ENCODE measurements around the gene CCDC12.

DNA sequence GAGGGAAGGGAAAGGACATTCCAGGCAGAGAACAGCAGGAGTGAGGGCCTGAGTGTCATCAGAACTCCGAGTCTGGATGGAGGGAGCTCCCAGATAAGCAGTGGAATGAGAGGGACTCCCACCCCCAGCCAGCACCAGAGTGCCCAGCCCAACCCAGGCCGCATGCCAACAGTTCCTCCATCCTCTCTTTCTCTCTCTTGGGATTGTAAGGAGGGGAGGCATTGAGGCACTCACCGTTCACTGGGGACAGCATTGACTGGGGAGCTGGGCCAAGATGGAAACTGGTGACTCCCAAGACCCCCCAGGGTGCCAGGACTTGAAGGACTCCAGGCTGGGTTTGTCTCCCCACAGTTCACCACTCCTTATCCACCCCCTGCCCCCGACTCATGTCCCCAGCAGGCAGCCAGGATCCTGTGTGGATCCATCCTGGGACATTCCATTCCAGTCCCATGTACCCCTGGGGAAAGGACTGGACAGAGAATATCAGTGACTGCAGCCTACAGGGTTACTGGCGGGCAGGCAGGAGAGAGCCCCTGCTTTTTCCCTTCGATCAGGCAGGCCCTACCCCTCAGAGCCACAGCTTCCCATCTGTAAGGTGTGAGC lies 83.3 kb downstream of the CCDC12 start:
- TF ChIP-seq, protein P1, sequence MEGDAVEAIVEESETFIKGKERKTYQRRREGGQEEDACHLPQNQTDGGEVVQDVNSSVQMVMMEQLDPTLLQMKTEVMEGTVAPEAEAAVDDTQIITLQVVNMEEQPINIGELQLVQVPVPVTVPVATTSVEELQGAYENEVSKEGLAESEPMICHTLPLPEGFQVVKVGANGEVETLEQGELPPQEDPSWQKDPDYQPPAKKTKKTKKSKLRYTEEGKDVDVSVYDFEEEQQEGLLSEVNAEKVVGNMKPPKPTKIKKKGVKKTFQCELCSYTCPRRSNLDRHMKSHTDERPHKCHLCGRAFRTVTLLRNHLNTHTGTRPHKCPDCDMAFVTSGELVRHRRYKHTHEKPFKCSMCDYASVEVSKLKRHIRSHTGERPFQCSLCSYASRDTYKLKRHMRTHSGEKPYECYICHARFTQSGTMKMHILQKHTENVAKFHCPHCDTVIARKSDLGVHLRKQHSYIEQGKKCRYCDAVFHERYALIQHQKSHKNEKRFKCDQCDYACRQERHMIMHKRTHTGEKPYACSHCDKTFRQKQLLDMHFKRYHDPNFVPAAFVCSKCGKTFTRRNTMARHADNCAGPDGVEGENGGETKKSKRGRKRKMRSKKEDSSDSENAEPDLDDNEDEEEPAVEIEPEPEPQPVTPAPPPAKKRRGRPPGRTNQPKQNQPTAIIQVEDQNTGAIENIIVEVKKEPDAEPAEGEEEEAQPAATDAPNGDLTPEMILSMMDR (conservative IDR thresholded peaks at IDR 0.05; ENCODE audit: low read depth, low read length): no peak
- TF ChIP-seq EZH2 (IDR thresholded peaks at IDR 0.05; ENCODE audit: low read length, unreplicated experiment) (no peak), EZH2phosphoT487 (IDR thresholded peaks at IDR 0.05; ENCODE audit: borderline replicate concordance, low read length) (no peak)
